OCI-M1 (cell line): ENCODE results near the gene ASTN2.

Experiments
- DNase-seq: peaks from one replicate; lab custom pipeline; 2025; lab: John Stamatoyannopoulos, UW

The ASTN2 gene

GRCh38 chr9:116566677-116567488, 848.0 kb downstream of the ASTN2 start:
- peak; percentile 66 for DNase-seq

DNA sequence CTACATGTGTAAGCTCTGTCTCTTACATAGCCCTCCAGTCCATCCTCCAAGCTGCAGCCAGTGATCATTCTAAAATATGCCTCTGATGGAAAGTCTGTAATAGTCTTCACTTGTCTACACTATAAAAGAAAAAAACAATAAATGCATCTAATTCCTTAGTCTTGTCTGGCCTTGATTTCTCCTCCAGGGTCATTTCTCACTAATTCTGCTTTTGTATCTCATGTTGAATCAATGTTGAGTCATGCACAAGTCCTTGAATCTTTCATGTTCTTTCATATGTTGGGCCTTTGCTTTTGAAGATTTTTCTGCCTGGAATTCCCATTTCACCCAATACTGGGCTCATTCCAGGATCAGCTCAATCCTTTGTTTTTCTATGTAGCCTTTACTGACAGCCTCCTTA, 848.9 kb downstream of the ASTN2 start:
- DNase-seq: no peak

- DNase-seq: no peak
Observed at GRCh38 chr9:116564266-116564793, 850.5 kb downstream of the ASTN2 start.

DNA sequence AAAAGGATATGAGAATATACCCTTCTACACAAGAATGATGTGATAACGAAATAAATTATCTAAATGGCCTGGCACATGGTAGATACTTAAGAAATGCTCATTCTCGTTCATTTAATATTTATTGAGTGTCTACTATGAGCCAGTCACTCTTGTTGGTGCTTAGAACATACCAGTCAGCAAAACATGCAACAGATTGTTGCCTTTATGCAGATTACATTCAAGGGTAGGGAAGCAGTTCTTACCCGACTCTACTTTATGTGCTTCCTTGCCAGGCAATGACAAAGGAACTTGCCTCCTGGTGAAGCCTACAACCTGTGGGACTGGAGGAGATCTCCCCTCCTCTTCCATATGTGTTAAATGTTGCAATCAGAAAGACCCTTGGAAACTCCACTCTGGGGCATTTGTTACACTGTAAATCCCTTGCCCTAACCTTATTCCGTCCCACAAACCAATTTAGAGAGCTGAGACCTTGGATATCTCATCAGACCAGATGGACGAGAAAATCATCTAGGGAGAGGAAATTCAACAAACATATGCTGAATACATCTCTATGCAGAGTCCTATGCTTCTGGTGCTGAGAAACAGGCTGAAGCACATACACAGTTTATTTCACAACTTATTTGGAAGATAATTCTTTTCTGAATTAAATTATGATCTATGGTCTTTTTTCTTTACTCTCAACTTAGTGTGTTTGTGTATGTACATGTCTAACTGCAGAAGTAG, 855.9 kb downstream of the ASTN2 start:
- DNase-seq: no peak

DNA sequence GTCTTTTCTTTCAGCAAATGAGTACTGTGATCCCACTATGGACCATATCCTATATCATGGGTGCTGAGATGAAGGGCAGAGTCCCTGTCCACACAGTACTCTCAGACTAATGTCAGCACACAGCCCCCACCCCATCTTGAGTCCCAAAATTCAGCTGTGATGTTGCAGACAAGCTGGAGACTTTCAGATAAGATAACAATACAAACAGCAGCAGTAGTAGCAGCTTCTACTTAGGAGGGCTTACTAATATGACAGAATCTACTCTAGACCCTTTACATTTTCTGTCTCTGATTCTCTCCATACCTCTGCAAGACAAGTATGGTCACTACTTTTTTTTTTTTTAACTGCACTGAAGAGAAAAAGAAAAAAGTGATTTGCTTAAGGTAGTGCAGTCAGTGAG, 856.8 kb downstream of the ASTN2 start:
- DNase-seq: peak; percentile 30

DNA sequence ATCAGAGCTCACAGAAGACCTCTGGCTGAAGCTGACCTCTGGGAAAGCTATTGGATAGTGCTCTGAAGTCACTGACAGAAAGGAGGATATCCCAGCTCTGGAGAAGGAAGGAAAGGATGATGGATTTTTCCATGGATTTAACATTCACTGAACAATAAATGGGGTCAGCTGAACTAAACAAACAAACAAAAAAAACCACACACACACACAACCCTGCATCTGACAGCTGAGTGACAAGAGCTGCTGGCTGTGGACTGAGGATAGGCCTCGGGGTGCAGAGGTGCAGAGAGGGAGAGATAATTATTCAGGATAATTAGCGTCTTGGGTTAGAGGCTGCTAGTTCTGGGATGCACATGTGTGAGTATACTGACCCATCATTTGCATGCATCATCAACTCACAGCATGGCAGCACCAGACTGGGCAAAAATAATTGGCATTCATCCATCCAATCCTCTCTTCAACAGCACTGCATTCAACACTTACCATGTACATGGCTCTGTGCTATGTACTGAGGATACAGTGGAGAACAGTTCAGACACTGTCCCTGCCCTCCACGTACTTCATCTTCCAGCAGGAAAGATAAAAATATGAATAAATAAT, 859.2 kb downstream of the ASTN2 start:
- no peak for DNase-seq

GRCh38 chr9:116555119-116555518, 859.7 kb downstream of the ASTN2 start:
- DNase-seq: no peak

DNA sequence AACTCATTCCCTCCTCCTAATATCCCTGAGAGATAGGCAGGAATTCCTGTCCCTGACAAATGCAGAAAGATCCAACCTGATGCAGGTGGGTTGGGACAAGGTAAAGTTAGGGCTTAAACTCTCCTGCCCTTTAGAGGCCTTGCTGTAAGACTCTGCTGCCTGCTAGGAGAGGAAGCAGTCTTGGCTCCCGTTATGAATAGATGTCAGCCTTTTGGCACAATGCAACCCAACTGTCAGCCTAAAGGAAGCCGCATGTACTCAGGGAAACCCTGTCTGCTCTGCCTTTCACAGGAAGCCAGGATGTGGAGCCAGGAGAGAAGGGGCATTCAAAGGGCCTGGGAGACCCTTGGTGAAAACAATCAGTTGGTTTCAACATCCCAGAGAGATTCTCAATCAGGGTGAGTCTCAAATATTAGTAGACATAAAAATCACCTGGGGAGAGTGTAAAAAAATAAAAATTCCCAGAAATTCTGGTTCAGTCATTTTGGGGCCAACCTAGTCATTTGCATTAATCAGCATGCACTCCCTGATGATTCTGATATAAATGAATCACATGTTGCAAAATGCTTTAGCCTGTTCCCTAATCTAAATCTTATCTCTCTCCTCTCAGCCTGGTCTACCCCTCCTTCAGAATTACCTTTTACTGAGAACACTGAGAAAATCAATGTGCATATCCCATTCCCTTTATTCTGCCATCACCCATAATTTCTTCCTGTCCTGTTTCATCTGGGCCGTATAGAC, 864.0 kb downstream of the ASTN2 start:
- no peak for DNase-seq

- DNase-seq: no peak
Observed at GRCh38 chr9:116549786-116550660, 864.8 kb downstream of the ASTN2 start.

DNA sequence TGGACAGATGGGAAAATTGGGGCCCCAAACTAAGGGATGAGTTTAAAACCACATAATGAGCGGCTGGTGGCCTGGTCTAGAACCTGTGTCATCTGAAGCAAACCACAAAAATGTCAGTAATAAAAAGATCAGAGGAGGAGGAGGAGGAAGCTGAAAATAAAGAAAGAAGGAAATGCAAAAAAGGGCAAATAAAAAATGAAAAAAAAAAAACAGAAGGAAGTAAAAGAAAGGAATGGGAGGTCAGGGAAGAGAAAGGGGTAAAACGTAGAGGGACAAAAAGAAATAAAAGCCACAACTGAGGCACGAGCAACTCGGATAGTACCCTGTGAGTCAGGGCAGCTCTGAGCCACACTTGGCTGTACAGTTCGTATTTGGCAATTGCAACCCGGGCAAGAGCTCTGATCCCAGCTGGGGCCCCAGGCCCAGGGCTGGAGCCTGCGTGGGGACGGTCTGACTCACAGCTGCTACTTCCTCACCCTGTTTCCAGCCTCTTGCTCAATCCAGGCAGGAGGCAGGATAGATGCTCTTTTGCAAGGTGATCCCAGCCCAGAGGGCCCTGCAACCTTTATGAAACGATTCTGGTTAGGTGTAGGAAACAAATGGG, 865.7 kb downstream of the ASTN2 start:
- peak; percentile 48 for DNase-seq

DNA sequence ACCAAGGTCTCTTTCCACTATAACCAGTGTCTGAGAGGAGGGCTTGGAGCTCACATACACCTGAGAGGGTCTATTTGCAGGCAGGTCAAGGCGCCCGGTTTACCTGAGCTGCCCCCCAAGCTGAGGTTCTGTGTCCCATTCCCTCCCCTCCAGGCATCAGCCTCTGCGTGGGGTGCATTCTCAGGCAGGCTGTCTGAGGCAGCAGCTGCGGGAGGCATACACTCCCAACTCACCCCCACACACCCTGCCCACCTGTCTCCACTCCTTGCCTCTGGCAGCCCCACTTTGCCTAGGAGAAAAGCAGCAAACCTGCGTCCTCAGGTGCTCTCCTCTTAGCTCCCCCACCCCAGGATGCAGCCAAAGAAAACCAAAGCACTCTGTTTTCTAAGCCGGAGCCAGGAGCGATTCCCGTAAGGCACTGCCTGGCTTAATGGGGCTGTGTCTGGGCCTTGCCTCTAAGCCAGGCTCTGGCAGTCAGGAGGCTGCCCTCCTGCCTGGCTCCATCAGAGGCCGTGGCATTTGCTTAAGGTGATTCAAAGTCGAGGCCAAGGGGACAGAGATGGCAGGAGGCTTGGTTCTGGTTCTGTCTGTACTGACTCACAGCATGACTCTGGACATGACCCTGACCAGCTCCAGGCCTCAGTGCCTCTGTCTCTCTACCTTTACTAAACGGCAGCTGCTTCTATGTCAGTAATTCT, 867.0 kb downstream of the ASTN2 start:
- no peak for DNase-seq

GRCh38 chr9:116546711-116547581, 867.9 kb downstream of the ASTN2 start:
- DNase-seq: peak; percentile 32

GRCh38 chr9:116544896-116545295, 870.0 kb downstream of the ASTN2 start:
- no peak for DNase-seq

DNA sequence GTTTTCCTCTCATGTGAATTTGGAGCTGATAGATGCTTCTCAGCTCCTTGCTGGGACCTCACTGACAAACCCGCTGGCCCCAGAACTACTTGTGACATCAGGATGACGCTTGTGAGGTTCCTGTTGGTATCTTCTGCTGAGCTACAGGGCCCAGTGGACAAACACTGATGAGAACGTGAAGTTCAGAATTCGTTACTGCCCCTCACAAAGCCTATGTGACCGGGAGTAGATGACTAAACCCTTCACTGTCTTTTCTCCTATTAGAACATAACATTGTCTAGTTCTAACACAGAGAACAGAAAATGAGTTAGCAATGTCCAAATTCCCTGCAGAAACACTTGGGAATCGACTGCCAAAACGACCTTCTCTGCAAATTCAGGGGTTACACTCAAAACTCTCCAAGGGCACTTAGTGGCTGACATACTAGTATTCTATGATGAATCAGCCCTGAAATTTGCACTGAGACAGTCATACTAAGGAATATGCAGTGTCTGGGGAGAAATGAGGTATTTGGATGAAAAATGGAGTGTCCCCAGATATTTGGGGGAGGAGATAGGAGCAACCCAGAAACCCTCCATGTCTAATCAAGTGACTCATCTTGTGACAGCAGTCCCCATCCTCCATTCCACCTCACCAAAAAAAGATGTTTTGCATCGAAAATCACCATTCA, 871.0 kb downstream of the ASTN2 start:
- DNase-seq: no peak

DNA sequence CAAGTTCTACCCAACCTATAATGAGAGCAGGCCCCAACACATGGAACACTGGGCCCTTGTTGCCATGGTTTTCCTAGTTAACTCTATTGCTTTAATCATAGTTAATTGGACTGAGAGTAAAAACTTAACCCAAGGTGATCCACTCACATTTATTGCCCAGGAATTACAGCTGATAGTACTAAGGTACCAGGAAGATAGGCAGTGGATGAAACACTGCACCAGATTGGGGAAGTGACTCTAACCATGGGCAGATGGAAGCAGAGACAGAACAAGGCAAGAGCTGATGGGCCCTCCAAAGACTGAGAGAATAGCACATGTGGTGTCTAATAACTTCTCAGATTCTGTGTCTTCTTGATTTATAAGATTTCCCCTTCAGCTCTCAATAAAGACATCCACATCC, 873.5 kb downstream of the ASTN2 start:
- DNase-seq: peak; percentile 9

DNA sequence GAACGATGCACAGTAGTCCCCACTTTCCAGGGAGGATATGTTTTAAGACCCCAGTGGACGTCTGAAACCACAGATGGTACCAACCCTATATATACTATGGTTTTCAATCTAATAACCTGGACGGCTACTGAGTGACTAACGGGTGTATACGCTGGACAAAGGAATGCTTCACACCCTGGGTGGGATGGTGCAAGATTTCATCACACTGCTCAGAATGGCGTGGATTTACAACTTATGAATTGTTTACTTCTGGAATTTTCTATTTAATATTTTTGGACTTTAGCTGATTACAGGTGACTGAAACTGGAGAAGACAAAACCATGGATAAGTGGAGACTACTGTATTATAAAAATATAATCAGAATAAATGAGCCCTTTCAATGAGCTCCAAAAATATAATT, 875.3 kb downstream of the ASTN2 start:
- DNase-seq: no peak

DNA sequence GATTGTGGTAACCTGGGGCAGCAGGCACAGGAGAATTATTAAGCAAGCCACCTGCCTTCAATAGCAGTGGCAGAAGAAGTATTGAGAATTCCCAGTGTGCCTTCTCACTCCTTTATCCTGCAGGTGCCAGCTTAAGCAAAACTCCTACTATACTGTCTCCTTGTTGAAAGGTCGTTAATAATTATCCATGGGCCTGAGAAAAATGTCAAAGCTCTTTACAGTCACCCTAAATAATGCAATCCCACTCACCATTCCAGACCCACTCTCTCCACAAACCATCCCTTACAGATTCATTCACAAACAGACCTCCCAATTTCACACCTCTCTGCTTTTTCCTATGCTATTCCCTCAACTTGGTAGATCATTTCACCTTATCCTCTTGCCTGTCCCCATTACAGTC, 889.2 kb downstream of the ASTN2 start:
- DNase-seq: no peak

- DNase-seq: no peak
Observed at GRCh38 chr9:116524778-116525470, 889.9 kb downstream of the ASTN2 start.
